NCI-H82 (cell line): ENCODE data around the gene RCL1.
"Not testable (repeated sequence)": the region's sequence is repeated elsewhere in the genome, so short reads cannot be mapped to it uniquely, and the experiment has no call there.

Source experiments
- DNase-seq: peaks from one replicate; lab custom pipeline; 2025; lab: John Stamatoyannopoulos, UW

RCL1 gene

GRCh38 chr9:4886698-4887097 lies 94.0 kb downstream of the RCL1 start:
- DNase-seq: no peak

GRCh38 chr9:4887556-4887955 lies 94.8 kb downstream of the RCL1 start:
- no peak for DNase-seq

DNA sequence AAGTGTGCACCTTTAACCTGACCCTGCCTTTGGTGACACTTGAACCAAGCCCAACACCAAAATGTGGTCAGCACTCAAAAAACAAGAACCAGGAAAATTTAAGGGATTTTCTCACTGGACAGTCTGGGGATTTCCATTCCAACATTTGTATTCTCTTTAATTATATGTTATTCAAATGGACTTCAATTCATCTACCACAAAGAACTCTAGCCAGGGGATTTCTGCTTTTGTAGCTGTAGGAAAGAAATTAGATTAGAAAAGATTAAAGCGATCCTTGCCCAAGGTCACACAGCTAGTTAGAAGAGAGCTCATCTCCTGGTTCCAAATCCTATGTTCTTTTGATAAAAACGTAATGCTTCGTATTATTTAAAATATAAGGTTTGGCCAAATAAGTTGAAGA lies 97.5 kb downstream of the RCL1 start:
- peak; percentile 69 for DNase-seq

GRCh38 chr9:4890929-4891328 lies 98.2 kb downstream of the RCL1 start:
- DNase-seq: no peak

GRCh38 chr9:4891674-4892073 lies 98.9 kb downstream of the RCL1 start:
- DNase-seq: no peak

DNA sequence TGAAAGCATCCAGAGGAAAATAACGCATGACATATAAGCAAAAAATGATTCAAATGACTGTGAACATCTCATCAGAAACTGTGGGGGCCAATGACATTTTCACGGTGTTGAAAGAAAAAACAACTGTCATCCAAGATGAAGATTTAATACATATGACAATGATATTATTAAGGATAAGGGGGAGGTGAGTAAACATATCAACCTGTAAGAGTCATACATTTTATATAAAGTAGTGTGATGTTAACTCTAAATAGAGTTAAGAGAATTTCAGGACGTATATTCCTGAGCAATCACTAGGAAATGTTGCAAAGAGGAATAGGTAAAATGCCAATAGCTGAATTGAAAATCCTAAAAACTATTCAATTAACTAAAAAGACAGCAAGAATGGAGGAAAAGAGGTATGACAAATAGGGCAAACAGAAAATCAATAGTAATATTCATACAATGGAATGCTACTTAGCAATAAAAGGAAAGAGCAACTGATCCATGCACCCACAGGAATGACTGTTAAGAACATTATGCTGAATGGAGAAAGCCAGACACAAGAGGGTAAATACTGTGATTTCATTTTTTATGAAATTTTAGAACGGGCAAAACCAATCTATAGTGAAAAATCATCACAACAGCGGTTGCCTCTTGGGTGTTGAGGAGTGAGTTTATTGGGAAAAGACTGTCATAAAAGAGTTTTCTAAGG lies 99.9 kb downstream of the RCL1 start:
- DNase-seq: no peak

DNA sequence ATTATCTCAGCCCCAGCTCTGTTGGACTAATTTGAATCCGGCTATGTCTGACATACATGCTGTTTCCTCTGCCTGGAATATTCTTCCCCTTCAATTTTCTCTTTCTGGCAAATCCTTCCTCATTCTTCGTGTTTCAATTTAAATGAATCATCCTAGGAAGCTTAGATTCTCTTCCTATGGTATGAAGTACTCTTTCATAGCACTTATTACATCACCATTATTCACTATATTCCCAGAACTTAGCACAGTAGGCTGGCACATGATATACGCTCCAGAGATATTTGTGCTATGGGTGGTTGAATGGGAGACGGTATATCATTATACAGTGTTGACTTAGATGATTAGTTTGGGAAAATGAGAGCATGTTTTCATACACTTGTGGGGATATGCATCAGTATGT lies 101.3 kb downstream of the RCL1 start:
- DNase-seq: no peak

GRCh38 chr9:4899853-4900252 lies 107.1 kb downstream of the RCL1 start:
- not testable (repeated sequence) for DNase-seq

DNA sequence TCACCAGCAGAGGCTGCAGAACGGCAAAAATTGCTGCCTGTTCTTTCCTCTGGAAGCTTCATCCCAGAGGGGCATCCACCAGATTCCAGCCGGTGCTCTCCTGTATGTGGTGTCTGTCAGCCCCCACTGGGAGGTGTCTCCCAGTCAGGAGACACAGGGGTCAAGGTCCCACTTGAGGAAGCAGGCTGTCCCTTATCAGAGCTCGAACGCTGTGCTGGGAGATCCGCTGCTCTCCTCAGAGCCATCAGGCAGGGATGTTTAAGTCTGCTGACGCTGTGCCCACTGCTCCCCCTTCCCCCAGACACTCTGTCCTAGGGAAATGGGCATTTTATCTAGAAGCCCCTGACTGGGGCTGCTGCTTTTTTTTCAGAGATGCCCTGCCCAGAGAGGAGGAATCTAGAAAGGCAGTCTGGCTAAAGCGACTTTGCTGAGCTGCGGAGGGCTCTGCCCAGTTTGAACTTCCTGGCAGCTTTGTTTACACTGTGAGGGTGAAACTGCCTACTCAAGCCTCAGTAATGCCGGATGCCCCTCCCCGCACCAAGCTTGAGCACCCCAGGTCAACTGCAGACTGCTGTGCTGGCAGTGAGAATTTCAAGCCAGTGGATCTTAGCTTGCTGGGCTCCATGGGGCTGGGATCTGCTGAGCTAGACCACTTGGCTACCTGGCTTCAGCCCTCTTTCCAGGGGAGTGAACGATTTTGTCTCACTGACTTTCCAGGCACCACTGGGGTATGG lies 108.8 kb downstream of the RCL1 start:
- DNase-seq: not testable (repeated sequence)

- DNase-seq: no peak
Measured at GRCh38 chr9:4902135-4902475, 109.4 kb downstream of the RCL1 start.

- DNase-seq: no peak
Measured at GRCh38 chr9:4904322-4905134, 111.8 kb downstream of the RCL1 start.

GRCh38 chr9:4905135-4905490 lies 112.4 kb downstream of the RCL1 start:
- DNase-seq: peak; percentile 28
